Measurements from ENCODE around the gene SPESP1.
"Not testable (repeated sequence)": the region's sequence is repeated elsewhere in the genome, so short reads cannot be mapped to it uniquely, and the experiment has no call there.

Gene SPESP1

DNA sequence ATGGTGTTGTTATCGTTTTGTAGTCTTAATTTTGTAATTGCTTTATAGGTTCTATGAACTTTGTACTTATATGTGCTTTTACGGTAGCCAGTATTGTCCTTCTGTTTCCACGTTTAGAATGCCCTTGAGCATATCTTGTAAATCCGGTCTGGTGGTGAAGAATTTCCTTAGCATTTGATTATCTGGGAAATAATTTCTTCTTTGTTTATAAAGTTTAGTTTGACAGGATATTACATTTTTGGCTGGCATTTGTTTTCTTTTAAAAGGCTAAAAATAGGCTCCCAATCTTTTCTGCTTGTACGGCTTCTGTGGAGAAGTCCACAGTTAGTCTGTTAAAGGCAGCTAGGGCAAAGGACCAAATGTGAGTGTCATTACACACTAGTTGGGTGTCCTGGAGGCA, 36.7 kb downstream of the SPESP1 start:
- FAIRE-seq: no peak

DNA sequence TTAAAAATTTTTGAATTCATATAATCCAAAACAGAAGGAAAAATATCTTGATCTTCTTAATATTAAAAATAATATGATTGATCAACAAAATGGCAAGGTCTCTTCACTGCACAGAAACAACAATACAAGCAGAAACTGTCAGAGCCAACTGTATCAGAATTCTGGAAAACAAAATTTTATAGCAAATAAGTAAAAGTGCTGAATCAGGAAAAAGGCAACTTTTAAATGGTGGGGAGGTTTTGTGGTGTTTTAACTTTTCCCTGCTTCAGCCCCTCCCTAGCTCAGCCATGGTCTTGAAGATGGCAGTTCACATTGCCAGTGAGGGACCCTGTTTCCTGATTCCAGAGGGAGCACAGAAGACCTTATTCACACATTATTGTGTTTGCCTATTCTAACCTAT, 37.6 kb downstream of the SPESP1 start:
- FAIRE-seq: no peak

DNA sequence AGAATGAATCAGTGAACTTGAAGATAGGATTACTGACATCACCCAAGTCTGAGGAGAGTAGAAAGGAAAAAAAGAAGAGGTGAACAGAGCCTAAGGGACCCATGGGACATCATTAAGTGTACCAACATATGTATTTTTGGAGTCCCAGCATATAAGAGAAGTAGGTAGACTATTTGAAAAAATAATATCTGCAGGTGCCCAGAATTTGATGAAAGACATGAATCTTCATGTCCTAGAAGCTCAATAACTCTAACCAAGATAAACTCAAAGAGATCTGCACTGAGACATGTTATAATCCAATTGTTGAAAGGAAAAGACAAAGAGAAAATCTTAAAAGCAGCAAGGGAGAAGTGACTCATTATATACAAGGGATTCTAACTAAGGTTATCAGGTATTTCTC, 39.0 kb downstream of the SPESP1 start:
- no peak for FAIRE-seq

DNA sequence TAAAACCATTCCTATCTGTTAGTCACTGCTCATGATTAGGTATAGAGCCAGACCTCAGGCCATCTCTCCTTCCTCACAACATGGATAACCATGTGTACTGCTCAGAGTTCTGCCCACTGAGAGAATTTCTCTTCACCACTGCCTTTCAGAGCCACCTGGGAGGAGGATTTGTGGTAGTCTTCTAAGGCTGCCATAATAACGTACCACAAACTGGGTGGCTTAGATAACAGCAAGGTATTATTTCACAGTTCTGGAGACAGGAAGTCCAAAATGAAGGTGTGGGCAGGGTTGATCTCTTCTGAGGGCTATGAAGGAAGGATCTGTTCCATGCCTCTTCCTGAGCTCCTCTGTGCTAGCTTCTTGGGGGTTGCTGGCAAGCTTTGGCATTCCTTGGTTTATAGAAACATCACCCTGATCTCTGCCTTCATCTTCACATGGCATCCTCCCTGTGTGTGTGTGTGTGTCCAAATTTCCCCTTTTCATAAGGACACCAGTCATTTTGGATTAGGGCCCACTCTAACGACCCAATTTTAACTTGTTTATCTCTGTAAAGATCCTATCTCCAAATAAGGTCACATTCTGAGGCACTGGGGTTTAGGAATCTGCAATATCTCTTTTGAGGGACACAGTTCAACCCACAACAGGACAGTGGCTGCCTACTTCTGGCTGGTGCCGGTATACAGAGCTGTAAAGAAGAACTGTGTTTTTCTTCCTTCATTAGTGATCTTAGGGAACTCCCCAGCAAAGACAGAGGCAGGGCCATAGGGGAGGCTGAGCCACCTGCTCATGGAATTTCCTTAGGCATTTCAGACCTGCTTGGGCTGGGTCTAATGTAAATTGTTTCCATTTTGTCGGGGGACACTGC, 42.1 kb downstream of the SPESP1 start:
- no peak for FAIRE-seq

DNA sequence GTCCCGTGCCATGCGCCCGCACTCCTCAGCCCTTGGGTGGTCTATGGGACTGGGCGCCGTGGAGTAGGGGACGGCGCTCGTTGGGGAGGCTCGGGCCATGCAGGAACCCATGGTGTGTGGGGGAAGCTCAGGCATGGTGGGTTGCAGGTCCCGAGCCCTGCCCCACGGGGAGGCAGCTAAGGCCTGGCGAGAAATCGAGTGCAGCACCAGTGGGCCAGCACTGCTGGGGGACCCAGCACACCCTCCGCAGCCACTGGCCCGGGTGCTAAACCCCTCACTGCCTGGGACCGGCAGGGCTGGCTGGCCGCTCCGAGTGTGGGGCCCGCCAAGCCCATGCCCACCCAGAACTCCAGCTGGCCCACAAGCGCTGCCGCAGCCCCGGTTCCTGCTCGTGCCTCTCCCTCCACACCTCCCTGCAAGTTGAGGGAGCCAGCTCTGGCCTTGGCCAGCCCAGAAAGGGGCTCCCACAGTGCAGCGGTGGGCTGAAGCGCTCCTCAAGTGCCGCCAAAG, 45.4 kb downstream of the SPESP1 start:
- FAIRE-seq: not testable (repeated sequence)

DNA sequence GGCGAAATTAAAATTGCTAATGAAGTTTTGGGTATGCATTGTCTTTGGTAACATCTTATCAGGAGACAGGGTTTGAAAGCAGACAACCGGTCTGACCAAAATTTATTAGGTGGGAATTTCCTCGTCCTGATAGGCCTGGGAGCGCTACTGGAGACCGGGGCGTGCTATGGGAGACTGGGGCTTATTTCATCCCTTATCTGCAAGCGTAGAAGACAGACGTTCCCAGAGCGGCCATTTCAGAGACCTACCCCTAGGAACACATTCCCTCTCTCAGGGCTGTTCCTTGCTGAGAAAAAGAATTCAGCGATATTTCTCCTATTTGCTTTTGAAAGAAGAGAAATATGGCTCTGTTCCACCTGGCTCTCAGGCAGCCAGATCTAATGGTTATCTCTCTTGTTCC, 47.1 kb downstream of the SPESP1 start:
- not testable (repeated sequence) for FAIRE-seq

DNA sequence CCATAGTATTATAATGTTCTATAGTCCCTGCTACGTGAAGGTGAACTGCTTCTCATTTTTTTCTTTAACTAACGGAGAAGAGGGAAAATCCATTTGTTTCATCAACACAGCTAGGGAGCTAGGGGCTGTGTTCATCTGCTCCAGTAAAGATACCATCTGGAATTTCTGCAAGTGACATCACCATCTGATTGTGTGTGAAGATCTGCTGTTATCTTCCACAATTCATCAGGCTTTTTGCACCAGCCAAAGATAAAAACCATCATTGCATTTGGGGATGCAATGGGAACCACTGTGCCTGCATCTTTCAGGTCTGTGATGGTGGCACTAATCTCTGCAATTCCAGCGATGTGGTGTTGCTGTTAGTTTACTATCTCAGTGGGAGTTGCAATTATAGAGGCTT, 48.7 kb downstream of the SPESP1 start:
- no peak for FAIRE-seq

DNA sequence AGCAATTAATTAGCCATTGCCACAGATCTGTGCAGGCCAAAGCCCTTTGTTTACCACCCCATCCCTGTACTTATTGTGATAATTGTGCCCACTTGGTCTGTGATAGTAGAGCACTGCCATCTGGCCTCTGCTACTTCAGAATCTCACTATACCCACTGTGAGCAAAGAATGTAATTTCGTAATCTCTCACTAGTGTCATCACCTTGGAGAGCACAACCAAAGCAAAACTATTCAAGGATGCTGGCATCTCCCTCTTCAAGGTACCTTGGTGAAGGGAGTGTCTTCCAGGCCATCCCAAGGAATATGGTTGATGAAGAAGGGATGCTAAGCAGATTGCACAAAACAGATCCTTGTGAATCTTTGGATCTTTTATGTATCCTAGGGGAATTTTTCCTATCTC, 49.5 kb downstream of the SPESP1 start:
- FAIRE-seq: no peak

DNA sequence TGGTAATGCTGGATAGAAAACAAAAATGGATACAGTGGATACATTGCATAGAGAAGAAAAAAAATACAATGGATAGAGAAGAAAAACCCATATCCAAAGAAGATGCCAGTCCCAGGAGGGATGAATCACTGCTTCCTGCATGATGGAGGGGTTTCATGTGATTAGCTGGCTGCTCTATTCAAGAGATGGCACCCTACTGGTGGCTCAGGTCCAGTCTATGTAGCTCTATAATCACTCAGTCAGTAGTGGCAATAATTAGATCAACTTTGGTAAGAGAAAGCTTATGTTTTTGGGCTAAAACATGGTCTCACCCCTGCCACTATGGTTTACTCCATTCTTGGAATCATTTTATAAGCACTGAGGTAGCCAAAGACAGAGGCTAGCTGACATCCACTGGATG, 50.5 kb downstream of the SPESP1 start:
- FAIRE-seq: no peak

DNA sequence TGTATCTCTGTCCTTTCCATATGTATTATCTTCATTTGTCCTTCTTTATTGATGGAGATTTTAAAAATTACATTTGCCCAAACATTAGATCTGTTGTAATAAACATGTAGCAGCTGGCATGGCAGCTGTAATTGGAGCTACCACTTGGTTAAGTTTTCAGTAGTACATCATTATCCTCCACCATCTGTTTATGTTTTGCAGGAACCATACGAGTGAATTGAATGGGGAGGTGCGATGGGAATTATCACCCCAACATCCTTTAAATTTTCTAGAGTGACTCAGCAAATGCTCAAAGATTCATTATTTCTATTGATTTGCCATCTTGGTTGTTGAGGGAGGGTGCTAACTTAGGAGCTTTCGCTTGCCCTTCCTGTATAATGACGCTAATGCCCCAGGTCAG, 51.6 kb downstream of the SPESP1 start:
- FAIRE-seq: no peak

DNA sequence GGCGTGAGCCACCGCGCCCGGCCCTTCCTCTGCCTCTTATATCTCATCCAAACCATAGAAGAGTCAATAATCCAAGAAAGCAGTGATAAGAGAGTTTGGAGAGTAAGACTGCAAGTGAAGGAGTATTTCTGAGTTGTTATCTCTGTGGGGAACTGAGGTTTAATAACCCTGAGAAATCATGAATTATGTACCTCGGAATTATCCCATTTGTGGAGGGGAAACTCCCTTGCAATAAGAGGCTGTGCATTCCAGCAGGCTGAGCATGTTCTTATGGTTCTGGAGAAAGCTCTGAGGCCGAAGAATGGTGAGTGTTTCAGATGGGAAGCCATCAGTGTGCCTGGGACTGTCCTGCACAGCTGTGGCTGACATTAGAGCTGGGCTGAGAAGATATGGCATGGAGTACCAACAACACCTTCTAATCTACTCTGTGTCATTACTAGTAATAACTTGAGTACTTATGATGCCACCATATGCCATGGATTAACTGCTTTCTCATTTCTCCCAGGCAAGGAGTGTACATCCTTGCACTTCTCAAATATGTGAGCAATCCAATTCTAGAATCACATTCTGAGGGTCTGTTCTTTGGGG, 52.7 kb downstream of the SPESP1 start:
- no peak for FAIRE-seq

DNA sequence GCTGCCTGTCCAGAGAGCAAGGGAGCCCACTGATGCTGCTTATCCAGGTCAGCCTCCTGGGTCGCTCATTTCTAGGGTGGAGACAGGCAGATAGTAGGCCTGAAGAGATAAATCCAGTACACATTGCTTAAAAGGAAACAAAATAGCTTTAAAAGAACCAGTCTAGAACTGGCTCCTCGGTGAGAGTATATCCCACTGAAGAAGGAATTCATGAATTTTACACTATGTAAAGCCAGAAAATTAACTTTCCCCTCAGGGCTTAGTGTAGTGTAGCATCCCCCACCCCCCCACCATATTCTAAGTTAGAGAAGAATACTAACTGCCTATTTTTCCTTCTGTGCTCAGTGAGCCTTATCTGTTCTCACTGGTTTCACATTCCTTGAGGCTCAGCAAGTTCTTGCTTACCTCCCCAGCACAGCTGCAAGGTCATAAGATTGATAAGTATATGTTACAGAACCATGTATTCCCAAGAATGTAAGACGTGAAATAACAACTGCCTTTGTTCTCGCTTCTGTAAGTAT, 53.7 kb downstream of the SPESP1 start:
- FAIRE-seq: no peak

DNA sequence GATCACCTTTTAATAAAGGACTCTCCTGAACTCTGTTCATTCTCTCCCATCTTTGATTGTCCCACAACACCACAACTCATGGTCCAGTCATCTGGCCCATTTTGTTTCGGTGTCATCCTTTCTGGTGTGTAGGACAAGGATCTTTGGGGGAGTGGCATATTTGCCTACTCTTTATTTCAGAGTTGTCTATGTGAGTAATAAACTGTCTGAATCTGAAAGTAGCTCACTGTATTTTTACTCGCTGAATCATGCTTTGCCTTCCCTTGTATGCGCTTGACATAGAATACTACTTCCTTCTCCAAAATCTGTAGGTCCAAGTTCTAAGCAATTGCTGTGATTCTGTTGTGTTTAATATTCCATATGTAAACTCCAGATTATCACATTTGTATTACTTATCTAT, 54.3 kb downstream of the SPESP1 start:
- no peak for FAIRE-seq

DNA sequence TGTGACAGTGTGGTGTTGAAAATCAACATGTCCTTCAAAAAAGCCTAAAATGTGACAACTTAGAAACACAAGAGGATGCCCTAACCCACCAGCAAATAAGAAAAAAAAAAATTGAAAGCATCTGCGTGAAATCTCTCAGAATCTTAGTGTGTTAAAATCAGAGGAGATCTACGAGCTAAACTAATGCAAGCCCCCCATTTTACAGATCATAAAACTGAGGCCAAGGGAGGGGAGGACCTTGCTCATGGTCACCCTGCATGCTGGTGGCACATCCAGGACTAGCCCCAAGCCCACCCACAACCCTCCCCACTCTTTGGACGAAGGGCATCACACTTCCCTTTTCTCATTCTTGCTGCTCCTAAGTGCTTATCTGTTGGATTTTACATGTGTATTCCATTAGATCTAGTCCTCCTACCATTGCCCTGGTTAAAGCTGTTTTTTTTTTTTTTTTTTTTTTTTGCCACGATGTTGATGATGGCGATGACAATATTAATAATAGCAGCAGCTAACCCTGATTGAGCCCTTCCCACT, 55.1 kb downstream of the SPESP1 start:
- no peak for FAIRE-seq

DNA sequence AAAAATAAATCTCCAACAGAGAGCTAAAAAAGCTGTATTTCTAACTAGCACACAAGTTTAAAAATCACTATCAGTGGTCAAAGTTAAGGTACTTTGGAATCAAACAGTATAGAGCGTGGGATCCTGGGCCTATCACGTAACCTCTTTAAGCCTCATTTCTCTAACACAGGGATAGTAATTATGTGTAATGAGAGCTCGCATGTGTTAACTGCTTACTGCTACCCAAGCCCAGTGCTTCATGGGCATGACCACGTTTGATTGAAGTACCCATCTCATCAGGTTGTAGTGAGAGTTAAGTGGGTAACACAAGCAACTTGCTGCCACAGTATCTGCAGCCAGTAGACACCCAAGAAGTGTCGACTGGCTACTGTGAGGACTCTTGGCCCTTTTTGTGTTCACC, 56.0 kb downstream of the SPESP1 start:
- FAIRE-seq: no peak

DNA sequence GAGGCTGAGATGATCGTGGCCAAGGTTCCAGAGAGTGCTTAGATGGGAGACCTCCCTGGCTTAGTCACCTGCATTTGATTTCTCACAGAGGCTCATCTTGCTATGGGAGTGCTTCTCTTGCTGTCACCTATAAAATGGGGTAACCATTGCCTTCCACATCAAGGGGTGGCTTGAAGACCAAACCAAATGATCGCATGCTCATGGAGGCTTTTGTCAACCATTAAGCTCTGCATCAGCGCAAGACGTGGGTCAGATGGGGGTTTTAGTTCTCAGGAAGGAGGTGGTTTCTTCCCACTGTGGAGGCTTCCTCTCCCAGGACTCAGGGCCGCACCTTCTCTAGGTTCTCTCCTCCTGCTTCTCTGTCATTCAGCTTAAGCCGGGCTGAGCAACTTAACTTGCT, 56.8 kb downstream of the SPESP1 start:
- FAIRE-seq: no peak

DNA sequence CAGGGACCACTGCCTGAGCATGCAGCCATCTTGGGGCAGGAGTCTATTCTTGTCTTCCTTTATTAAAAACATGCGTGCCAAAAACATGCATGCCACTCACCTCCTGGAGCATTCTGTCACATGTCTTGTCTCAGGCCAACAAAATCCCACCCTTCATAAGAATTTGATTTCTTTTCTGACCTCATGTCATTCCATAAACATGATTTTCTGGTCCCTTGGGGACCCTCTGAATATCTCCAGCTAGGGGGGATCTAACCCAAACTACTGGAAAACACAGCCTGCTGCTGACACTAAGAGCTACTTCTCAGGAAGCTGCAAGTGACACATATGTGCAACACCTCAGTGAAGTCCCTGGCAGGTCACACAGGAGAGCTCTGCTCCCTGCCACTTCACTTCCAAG, 57.4 kb downstream of the SPESP1 start:
- no peak for FAIRE-seq

DNA sequence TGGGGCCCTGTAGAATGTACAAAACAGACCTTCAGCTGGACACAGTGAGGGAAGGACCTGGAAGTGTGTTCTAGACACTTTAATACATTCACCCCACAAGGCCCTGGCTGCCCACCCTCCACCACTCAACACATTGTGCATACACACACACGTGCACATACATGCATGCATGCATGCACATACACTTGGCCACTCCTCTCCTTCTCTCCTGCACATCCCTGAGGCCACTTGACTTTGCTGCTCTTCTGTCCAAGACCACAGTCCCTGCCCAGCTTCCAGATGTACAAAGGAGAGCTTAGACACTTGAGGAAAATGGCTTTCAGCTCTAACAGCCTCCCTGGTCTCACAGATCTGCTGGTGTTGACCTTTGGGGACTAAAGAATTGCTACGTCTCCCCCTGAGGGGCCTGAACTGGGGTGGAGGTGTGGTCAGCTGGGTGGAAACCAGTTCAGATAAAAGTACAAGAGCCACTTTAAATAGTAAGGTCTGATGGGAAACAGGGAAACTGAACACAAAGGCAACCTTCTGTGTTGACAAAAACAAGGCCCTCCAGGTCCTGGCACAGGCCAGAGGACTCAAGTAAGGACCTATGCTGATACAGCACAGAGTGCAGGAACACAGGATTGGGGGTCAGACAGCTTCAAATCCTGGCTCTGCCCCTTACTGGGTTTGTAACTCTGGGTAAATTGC, 59.4 kb downstream of the SPESP1 start:
- no peak for FAIRE-seq

DNA sequence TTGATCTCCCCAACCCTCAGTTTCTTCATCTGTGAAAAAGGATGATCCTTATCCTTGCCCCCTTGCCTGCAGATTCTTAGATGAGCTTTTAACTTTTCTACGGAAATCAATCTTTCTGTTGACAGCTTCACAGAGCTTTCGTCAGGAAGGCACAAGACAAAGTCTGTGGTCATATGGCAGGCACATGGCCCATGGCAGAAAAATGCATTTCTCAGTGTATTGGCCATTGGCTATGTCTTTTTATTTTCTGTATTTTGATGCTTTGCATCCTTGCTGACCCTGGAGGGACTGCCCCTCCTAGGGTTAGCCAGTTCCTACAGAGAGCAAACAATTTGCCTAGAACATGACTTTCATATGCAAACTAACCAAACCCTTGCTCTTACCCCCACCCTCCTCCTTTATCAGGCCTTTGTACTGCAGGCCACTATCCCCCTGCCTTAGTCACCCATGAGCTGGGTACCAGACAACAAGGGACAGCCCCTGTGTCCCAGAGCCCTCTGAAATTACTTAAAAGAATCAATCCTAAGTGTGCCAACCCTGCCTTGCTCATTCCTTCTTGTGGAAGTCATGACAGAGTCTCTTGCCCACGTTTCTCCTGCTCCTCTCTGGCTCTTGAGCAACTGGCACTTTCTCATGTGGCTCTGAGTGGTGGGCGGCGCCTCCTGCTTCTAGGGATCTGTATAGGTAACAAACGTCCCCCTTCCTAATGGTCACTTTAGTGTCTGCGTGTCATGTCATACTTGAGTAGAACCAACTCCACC, 60.1 kb downstream of the SPESP1 start:
- FAIRE-seq: no peak

DNA sequence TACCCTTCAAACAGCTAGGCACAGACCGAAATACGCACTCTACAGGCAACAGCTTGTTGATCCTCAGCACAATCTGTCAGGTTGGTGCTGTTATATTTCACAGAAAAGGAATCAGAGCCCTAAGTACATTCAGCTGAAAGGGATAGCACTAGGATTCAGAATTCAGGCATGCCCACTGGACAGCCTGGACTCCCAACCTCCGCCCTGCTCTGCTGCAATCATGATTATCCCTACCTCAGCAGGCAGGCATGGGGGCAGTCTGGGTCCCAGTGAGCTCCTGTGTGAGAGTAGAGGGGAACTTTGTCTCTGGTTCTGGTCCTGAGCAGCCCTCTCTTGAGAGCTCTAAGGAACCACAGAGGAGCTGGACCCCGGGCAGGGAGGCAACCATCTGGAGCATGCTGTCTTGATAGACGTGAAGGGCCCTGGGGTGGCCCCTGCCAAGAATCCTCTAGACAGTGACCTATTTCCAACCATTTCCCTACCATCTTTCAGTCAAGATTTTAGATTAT, 60.7 kb downstream of the SPESP1 start:
- no peak for FAIRE-seq

DNA sequence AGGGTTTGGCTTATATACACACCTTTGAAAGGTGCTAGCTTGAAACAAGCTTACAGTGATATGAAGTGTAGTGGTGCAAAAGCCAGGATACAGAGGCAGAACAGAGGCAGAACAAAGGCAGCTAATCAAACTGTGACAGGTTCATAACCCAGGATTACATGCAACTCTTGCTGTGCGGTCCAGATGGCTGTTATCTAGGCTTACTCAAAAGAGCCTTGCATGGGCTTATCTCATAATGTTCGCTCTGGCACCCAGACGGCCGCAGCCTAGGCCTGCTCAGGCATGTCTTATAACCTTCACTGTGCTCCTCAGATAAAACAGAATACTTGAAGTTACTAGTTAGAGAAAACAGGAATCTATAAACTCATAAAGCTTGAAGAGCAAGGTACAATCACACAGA, 61.4 kb downstream of the SPESP1 start:
- no peak for FAIRE-seq

DNA sequence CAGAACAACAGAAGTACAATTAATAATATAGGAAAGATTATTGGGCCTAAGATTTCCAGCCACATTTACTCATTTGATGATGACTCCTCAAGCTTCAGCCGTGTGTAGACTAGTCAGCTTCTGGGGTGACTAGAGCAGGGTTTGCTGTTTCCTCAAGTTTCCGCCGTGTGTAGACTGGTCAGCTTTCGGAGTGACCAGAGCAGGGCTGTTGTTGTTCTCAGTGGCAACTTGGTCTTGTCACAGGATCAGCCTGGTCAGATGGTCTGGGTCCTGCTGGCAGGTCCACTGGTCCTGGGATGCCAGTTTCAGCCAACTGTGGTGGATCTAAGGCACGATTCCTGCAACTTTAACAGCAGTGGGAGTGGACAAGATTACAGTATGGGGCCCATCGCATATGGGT, 62.4 kb downstream of the SPESP1 start:
- no peak for FAIRE-seq
